SU-DHL-6 (cell line): ENCODE results near the gene WASF3.

ENCODE experiments used
- H2AFZ ChIP-seq: fragments of 200-600 bp; sonication (generic); 2 replicates; pipeline ENCODE4 v1.6.1; 2014; ENCODE audit warnings: low read depth, mild to moderate bottlenecking, moderate library complexity, mixed read lengths, antibody characterized with exemption, low read length; ENCODE audit not compliant: severe bottlenecking
- H3F3A ChIP-seq: fragments of 200-600 bp; shearing (Covaris generic); 2 replicates; pipeline ENCODE4 v1.6.0; 2016; ENCODE audit warnings: antibody characterized with exemption, mild to moderate bottlenecking; ENCODE audit not compliant: insufficient read depth
- H3K27ac ChIP-seq: fragments of 200-600 bp; sonication (generic); 2 replicates; pipeline ENCODE4 v1.5.1; 2016; ENCODE audit warnings: low read depth, mild to moderate bottlenecking, low read length, moderate library complexity, mixed read lengths
- H3K27me3 ChIP-seq: fragments of 200-600 bp; sonication (generic), shearing (Covaris generic); 2 replicates; pipeline ENCODE4 v1.6.0; 2014; ENCODE audit warnings: mild to moderate bottlenecking, low read length
- H3K36me3 ChIP-seq: fragments of 200-600 bp; sonication (generic); 2 replicates; pipeline ENCODE4 v1.6.1; 2014; ENCODE audit warnings: mild to moderate bottlenecking, low read length, mixed read lengths
- H3K4me2 ChIP-seq: fragments of 300-600, 200-600 bp; shearing (Covaris generic), sonication (generic); 2 replicates; pipeline ENCODE4 v1.6.0; 2014; ENCODE audit warnings: low read length, low read depth, mild to moderate bottlenecking; ENCODE audit not compliant: poor library complexity, severe bottlenecking
- H3K4me3 ChIP-seq: fragments of 200-600 bp; sonication (generic); 2 replicates; pipeline ENCODE4 v1.5.1; 2014; ENCODE audit warnings: antibody characterized with exemption, low read length, mild to moderate bottlenecking, mixed read lengths; ENCODE audit not compliant: insufficient read depth, poor library complexity, severe bottlenecking
- H3K79me2 ChIP-seq: fragments of 200-600 bp; sonication (generic); 2 replicates; pipeline ENCODE4 v1.6.1; 2014; ENCODE audit warnings: mild to moderate bottlenecking, low read length, moderate library complexity; ENCODE audit not compliant: insufficient read depth
- H3K9ac ChIP-seq: fragments of 200-600 bp; sonication (generic); 2 replicates; pipeline ENCODE4 v1.7.0; 2014; ENCODE audit warnings: mild to moderate bottlenecking, low read length
- H3K9me2 ChIP-seq: fragments of 200-600 bp; sonication (generic); replicated peaks from 2 replicates; pipeline ENCODE4 v1.6.1; 2014; ENCODE audit warnings: low read length; ENCODE audit not compliant: insufficient read depth
- H3K9me3 ChIP-seq: fragments of 200-600 bp; sonication (generic); 2 replicates; pipeline ENCODE4 v1.6.1; 2014; ENCODE audit warnings: low read length, mixed read lengths; ENCODE audit not compliant: insufficient read depth
- H4K20me1 ChIP-seq: fragments of 200-600 bp; sonication (generic); 2 replicates; pipeline ENCODE4 v1.6.1; 2014; ENCODE audit warnings: low read depth, mild to moderate bottlenecking, antibody characterized with exemption, low read length, moderate library complexity, mixed read lengths
- CTCF ChIP-seq: fragments of 200-600 bp; sonication (generic); IDR thresholded peaks from one replicate; pipeline ENCODE4 v1.5.1; 2017; ENCODE audit warnings: antibody characterized with exemption, mild to moderate bottlenecking, low read length, moderate library complexity; ENCODE audit not compliant: insufficient read depth, poor library complexity, severe bottlenecking
- EZH2phosphoT487 ChIP-seq: fragments of 200-600 bp; sonication (generic), shearing (Covaris generic); conservative IDR thresholded peaks from 2 replicates; pipeline ENCODE4 v1.6.1; 2018; ENCODE audit warnings: mild to moderate bottlenecking, antibody characterized with exemption, low read length, moderate library complexity, mixed read lengths

WASF3 gene

GRCh38 chr13:26646603-26647002 is 89.1 kb downstream of the WASF3 start:
- H3K9me2 ChIP-seq: no peaks in the 10 kb centered on the region
- H4K20me1 ChIP-seq: no peaks in the 10 kb centered on the region
- no peak overlapping the region for H2AFZ ChIP-seq
- H3K79me2 ChIP-seq: no peaks in the 10 kb centered on the region
- no peak overlapping the region for H3K4me3 ChIP-seq
- no peaks in the 10 kb centered on the region for H3F3A ChIP-seq
- no peak overlapping the region for H3K9ac ChIP-seq
- no peak overlapping the region for H3K4me2 ChIP-seq
- TF ChIP-seq CTCF (no peak), EZH2phosphoT487 (no peak)
- H3K9me3 ChIP-seq: no peaks in the 10 kb centered on the region
- no peaks in the 10 kb centered on the region for H3K27me3 ChIP-seq
- H3K36me3 ChIP-seq: no peaks in the 10 kb centered on the region
- H3K27ac ChIP-seq: no peak overlapping the region

- H3K4me3 ChIP-seq: no peak overlapping the region
- no peaks in the 10 kb centered on the region for H3K36me3 ChIP-seq
- no peak overlapping the region for H3K27ac ChIP-seq
Observed at GRCh38 chr13:26651234-26651633, 93.8 kb downstream of the WASF3 start.

GRCh38 chr13:26653310-26653709 is 95.8 kb downstream of the WASF3 start:
- no peaks in the 10 kb centered on the region for H3K9me3 ChIP-seq
- H2AFZ ChIP-seq: no peak overlapping the region
- no peaks in the 10 kb centered on the region for H3K27me3 ChIP-seq
- H3K79me2 ChIP-seq: no peaks in the 10 kb centered on the region
- no peak overlapping the region for H3K9ac ChIP-seq
- H3K9me2 ChIP-seq: no peaks in the 10 kb centered on the region
- H3K27ac ChIP-seq: no peak overlapping the region
- no peak overlapping the region for H3K4me3 ChIP-seq
- no peaks in the 10 kb centered on the region for H3F3A ChIP-seq
- TF ChIP-seq CTCF: no peak
- no peak for TF ChIP-seq EZH2phosphoT487
- H3K36me3 ChIP-seq: no peaks in the 10 kb centered on the region
- no peaks in the 10 kb centered on the region for H4K20me1 ChIP-seq
- no peak overlapping the region for H3K4me2 ChIP-seq

More at GRCh38 chr13:26651234-26651633, 93.8 kb downstream of the WASF3 start:
- Histone ChIP-seq H3K9me3 (no peaks in the 10 kb centered on the region), H2AFZ (no peak overlapping the region), H3K27me3 (no peaks in the 10 kb centered on the region), H3K9ac (no peak overlapping the region), H3F3A (no peaks in the 10 kb centered on the region), H3K4me2 (no peak overlapping the region), H3K79me2 (no peaks in the 10 kb centered on the region), H3K9me2 (no peaks in the 10 kb centered on the region), H4K20me1 (no peaks in the 10 kb centered on the region)
- TF ChIP-seq EZH2phosphoT487 (no peak), CTCF (no peak)
